Measurements from ENCODE around the gene NEUROD2. TPM values are rescaled to one million over a fixed set of nuclear protein-coding genes. Genes with fewer than 3 reads are reported as not detected.
A peak's percentile ranks its signal among the peaks of the same experiment; 100 is the strongest.

NEUROD2 gene
- total and polyA plus RNA-seq, 5 donors from 2014 or later, result not detected

- H3K9me3 ChIP-seq (ENCODE audit: control insufficient read depth in 2 of 2, low read length in 2 of 2), result no peaks in the 10 kb centered on the region
- peaks cover 11% of the 10 kb centered on the region for H3K27me3 ChIP-seq (ENCODE audit: control insufficient read depth, insufficient read depth, low read length)
- H3K27ac ChIP-seq (ENCODE audit: insufficient read depth, low read length, poor library complexity, severe bottlenecking), result no peak overlapping the region
- H3K4me1 ChIP-seq (ENCODE audit: control insufficient read depth, insufficient read depth, low read length, poor library complexity, severe bottlenecking), result peaks cover 23% of the 10 kb centered on the region
- Mint-ChIP-seq H3K4me1 (peaks cover 8 to 33% (median 18%) of the 10 kb centered on the region in 4 donors), H3K27ac (no peak overlapping the region), H3K4me3 (peak overlapping the region in 1 of 4 donors; percentile 60), H3K36me3 (no peaks in the 10 kb centered on the region), H3K9me3 (peaks cover 0 to 1% (median 0%) of the 10 kb centered on the region in 7 donors), H3K27me3 (peaks cover 60% of the 10 kb centered on the region)
- ATAC-seq (ENCODE audit: low read depth in 2 of 2), result no peak
- no peak for DNase-seq
- H3K4me3 ChIP-seq (ENCODE audit: low read depth, low read length), result no peak overlapping the region
- no peaks in the 10 kb centered on the region for H3K36me3 ChIP-seq (ENCODE audit: control insufficient read depth, insufficient read depth, low read length)
Observed at GRCh38 chr17:39627047-39627711, 19.5 kb upstream of the NEUROD2 start.

- ATAC-seq (ENCODE audit: low read depth in 2 of 2) (no peak), DNase-seq (no peak)
- H3K9me3 Mint-ChIP-seq, result peaks cover 0 to 1% (median 0%) of the 10 kb centered on the region in 7 donors
- peak within 1 kb of the TSS in 1 of 4 donors; percentile 60 for H3K4me3 Mint-ChIP-seq
- no peak within 1 kb of the TSS for H3K27ac ChIP-seq (ENCODE audit: insufficient read depth, low read length, poor library complexity, severe bottlenecking)
- no peaks in the 10 kb centered on the region for H3K36me3 Mint-ChIP-seq
- H3K27me3 ChIP-seq (ENCODE audit: control insufficient read depth, insufficient read depth, low read length), result peaks cover 11% of the 10 kb centered on the region
- no peak within 1 kb of the TSS for H3K4me3 ChIP-seq (ENCODE audit: low read depth, low read length)
- H3K36me3 ChIP-seq (ENCODE audit: control insufficient read depth, insufficient read depth, low read length), result no peaks in the 10 kb centered on the region
- no peak within 1 kb of the TSS for H3K27ac Mint-ChIP-seq
- H3K27me3 Mint-ChIP-seq, result peaks cover 63% of the 10 kb centered on the region
- peaks cover 13 to 35% (median 22%) of the 10 kb centered on the region in 4 donors for H3K4me1 Mint-ChIP-seq
- H3K4me1 ChIP-seq (ENCODE audit: control insufficient read depth, insufficient read depth, low read length, poor library complexity, severe bottlenecking), result peaks cover 28% of the 10 kb centered on the region
- H3K9me3 ChIP-seq (ENCODE audit: control insufficient read depth in 2 of 2, low read length in 2 of 2), result no peaks in the 10 kb centered on the region
Observed at GRCh38 chr17:39626171-39627046, 18.7 kb upstream of the NEUROD2 start, which contains the start of gene PPP1R1B. TSS of gene PPP1R1B (plus strand) at chr17:39626952. CDS start at chr17:39627393, 441 bp downstream.

GRCh38 chr17:39625198-39625785 lies 17.6 kb upstream of the NEUROD2 start:
- Mint-ChIP-seq H3K27ac (no peak overlapping the region), H3K9me3 (no peaks in the 10 kb centered on the region), H3K4me3 (peak overlapping the region in 2 of 4 donors; percentile 10 to 33), H3K36me3 (no peaks in the 10 kb centered on the region), H3K4me1 (peaks cover 13 to 32% (median 21%) of the 10 kb centered on the region in 4 donors), H3K27me3 (peaks cover 54% of the 10 kb centered on the region)
- DNase-seq (no peak), ATAC-seq (ENCODE audit: low read depth in 2 of 2) (no peak)
- Histone ChIP-seq H3K9me3 (ENCODE audit: control insufficient read depth in 2 of 2, low read length in 2 of 2) (no peaks in the 10 kb centered on the region), H3K4me3 (ENCODE audit: low read depth, low read length) (no peak overlapping the region), H3K4me1 (ENCODE audit: control insufficient read depth, insufficient read depth, low read length, poor library complexity, severe bottlenecking) (peaks cover 26% of the 10 kb centered on the region), H3K27ac (ENCODE audit: insufficient read depth, low read length, poor library complexity, severe bottlenecking) (no peak overlapping the region), H3K27me3 (ENCODE audit: control insufficient read depth, insufficient read depth, low read length) (peaks cover 11% of the 10 kb centered on the region), H3K36me3 (ENCODE audit: control insufficient read depth, insufficient read depth, low read length) (no peaks in the 10 kb centered on the region)

- Histone ChIP-seq H3K27ac (ENCODE audit: insufficient read depth, low read length, poor library complexity, severe bottlenecking) (no peak overlapping the region), H3K4me3 (ENCODE audit: low read depth, low read length) (no peak overlapping the region), H3K4me1 (ENCODE audit: control insufficient read depth, insufficient read depth, low read length, poor library complexity, severe bottlenecking) (peaks cover 26% of the 10 kb centered on the region), H3K9me3 (ENCODE audit: control insufficient read depth in 2 of 2, low read length in 2 of 2) (no peaks in the 10 kb centered on the region), H3K36me3 (ENCODE audit: control insufficient read depth, insufficient read depth, low read length) (no peaks in the 10 kb centered on the region), H3K27me3 (ENCODE audit: control insufficient read depth, insufficient read depth, low read length) (peaks cover 11% of the 10 kb centered on the region)
- Mint-ChIP-seq H3K27ac (no peak overlapping the region), H3K36me3 (no peaks in the 10 kb centered on the region), H3K9me3 (no peaks in the 10 kb centered on the region), H3K27me3 (peaks cover 52% of the 10 kb centered on the region), H3K4me1 (peaks cover 13 to 32% (median 21%) of the 10 kb centered on the region in 4 donors), H3K4me3 (peak overlapping the region in 1 of 4 donors; percentile 27)
- DNase-seq (no peak), ATAC-seq (ENCODE audit: low read depth in 2 of 2) (no peak)
Observed at GRCh38 chr17:39624313-39624712, 16.6 kb upstream of the NEUROD2 start.

- Histone ChIP-seq H3K4me3 (ENCODE audit: low read depth, low read length) (no peak overlapping the region), H3K27me3 (ENCODE audit: control insufficient read depth, insufficient read depth, low read length) (peaks cover 8% of the 10 kb centered on the region), H3K36me3 (ENCODE audit: control insufficient read depth, insufficient read depth, low read length) (no peaks in the 10 kb centered on the region), H3K4me1 (ENCODE audit: control insufficient read depth, insufficient read depth, low read length, poor library complexity, severe bottlenecking) (peaks cover 31% of the 10 kb centered on the region), H3K27ac (ENCODE audit: insufficient read depth, low read length, poor library complexity, severe bottlenecking) (no peak overlapping the region), H3K9me3 (ENCODE audit: control insufficient read depth in 2 of 2, low read length in 2 of 2) (no peaks in the 10 kb centered on the region)
- DNase-seq (peak; percentile 74 to 79 (median 78)), ATAC-seq (ENCODE audit: low read depth in 2 of 2) (peak; percentile 44 to 54)
- Mint-ChIP-seq H3K4me3 (peak overlapping the region in 3 of 4 donors; percentile 19 to 82 (median 66)), H3K27me3 (peaks cover 48% of the 10 kb centered on the region), H3K36me3 (no peaks in the 10 kb centered on the region), H3K9me3 (no peaks in the 10 kb centered on the region), H3K4me1 (peaks cover 13 to 34% (median 23%) of the 10 kb centered on the region in 4 donors), H3K27ac (peak overlapping the region in 1 of 3 donors; percentile 74)
Observed at GRCh38 chr17:39623356-39623950, 15.7 kb upstream of the NEUROD2 start.

GRCh38 chr17:39622380-39623006 lies 14.8 kb upstream of the NEUROD2 start:
- no peaks in the 10 kb centered on the region for H3K36me3 Mint-ChIP-seq
- peaks cover 5% of the 10 kb centered on the region for H3K27me3 ChIP-seq (ENCODE audit: control insufficient read depth, insufficient read depth, low read length)
- peak overlapping the region; percentile 63 for H3K27ac ChIP-seq (ENCODE audit: insufficient read depth, low read length, poor library complexity, severe bottlenecking)
- H3K27ac Mint-ChIP-seq, result peak overlapping the region; percentile 6 to 57 (median 32)
- H3K36me3 ChIP-seq (ENCODE audit: control insufficient read depth, insufficient read depth, low read length), result no peaks in the 10 kb centered on the region
- peaks cover 13 to 37% (median 24%) of the 10 kb centered on the region in 4 donors for H3K4me1 Mint-ChIP-seq
- no peaks in the 10 kb centered on the region for H3K9me3 ChIP-seq (ENCODE audit: control insufficient read depth in 2 of 2, low read length in 2 of 2)
- peak overlapping the region; percentile 70 for H3K4me3 ChIP-seq (ENCODE audit: low read depth, low read length)
- DNase-seq (peak in 2 of 3 donors; percentile 34 to 35), ATAC-seq (ENCODE audit: low read depth in 2 of 2) (peak; percentile 55 to 57)
- H3K4me3 Mint-ChIP-seq, result peak overlapping the region; percentile 63 to 77 (median 72)
- peaks cover 37% of the 10 kb centered on the region for H3K4me1 ChIP-seq (ENCODE audit: control insufficient read depth, insufficient read depth, low read length, poor library complexity, severe bottlenecking)
- H3K27me3 Mint-ChIP-seq, result peaks cover 47% of the 10 kb centered on the region
- H3K9me3 Mint-ChIP-seq, result no peaks in the 10 kb centered on the region

Data from CD4-positive, CD25-positive, alpha-beta regulatory T cell (primary cell).